Measurements from ENCODE around the gene VWA2. TPM values are rescaled to one million over a fixed set of nuclear protein-coding genes. Genes with fewer than 3 reads are reported as not detected.

Gene VWA2
- total RNA-seq, 1 experiment from 2014 or later, result 1.6 TPM

- Histone ChIP-seq H2AK5ac (ENCODE audit: insufficient read length, low read length) (no peak overlapping the region), H3K79me1 (ENCODE audit: insufficient read depth, low read depth, low read length, poor library complexity, severe bottlenecking) (no peaks in the 10 kb centered on the region), H2BK12ac (ENCODE audit: insufficient read length, low read depth, low read length) (no peak overlapping the region), H4K5ac (ENCODE audit: insufficient read length, low read depth, low read length) (no peak overlapping the region), H3K56ac (ENCODE audit: insufficient read length, low read depth, low read length) (no peak overlapping the region), H2BK20ac (ENCODE audit: low read depth, low read length, poor library complexity, severe bottlenecking) (no peak overlapping the region), H3K4me1 (ENCODE audit: insufficient read depth, low read length) (no peaks in the 10 kb centered on the region), H4K91ac (ENCODE audit: insufficient read length, low read depth, low read length) (no peak overlapping the region), H2BK5ac (ENCODE audit: insufficient read length, low read length) (no peak overlapping the region), H3K23me2 (ENCODE audit: insufficient read length, low read depth, low read length, poor library complexity, severe bottlenecking) (no peaks in the 10 kb centered on the region), H3K79me2 (ENCODE audit: insufficient read depth, low read length) (no peaks in the 10 kb centered on the region), H4K8ac (replicated peaks; ENCODE audit: insufficient read length, low read depth, low read length) (no peak overlapping the region), H3K9ac (ENCODE audit: extremely low read depth, insufficient read length, low read length) (no peak overlapping the region), H3K4me2 (ENCODE audit: insufficient read depth, insufficient read length, low read length) (no peak overlapping the region), H2BK15ac (ENCODE audit: low read depth, low read length) (no peak overlapping the region), H4K20me1 (ENCODE audit: control insufficient read depth, insufficient read depth, insufficient read length) (no peaks in the 10 kb centered on the region), H3T11ph (ENCODE audit: low read length) (no peak overlapping the region), H3K14ac (ENCODE audit: insufficient read depth, low read length) (no peak overlapping the region), H3K18ac (ENCODE audit: insufficient read length, low read depth, low read length) (no peak overlapping the region), H3K23ac (ENCODE audit: insufficient read length, low read depth, low read length) (no peak overlapping the region), H3K27me3 (ENCODE audit: insufficient read depth, low read length) (no peaks in the 10 kb centered on the region), H2BK120ac (ENCODE audit: low read depth, low read length, poor library complexity, severe bottlenecking) (no peak overlapping the region), H3K4ac (ENCODE audit: low read depth, low read length) (no peak overlapping the region), H3K27ac (ENCODE audit: insufficient read length, low read depth, low read length) (no peak overlapping the region), H2AFZ (ENCODE audit: low read length) (no peak overlapping the region), H3K9me3 (ENCODE audit: control insufficient read depth, low read depth, low read length) (no peaks in the 10 kb centered on the region)
- Mint-ChIP-seq H3K27me3 (ENCODE audit: low read depth) (peaks cover 13% of the 10 kb centered on the region), H3K4me1 (no peaks in the 10 kb centered on the region; a peak in 1 of 4 replicates), H3K4me3 (no peak overlapping the region), H3K36me3 (ENCODE audit: insufficient read depth in 1 of 3, low read depth in 3 of 3) (no peaks in the 10 kb centered on the region), H3K27ac (no peak overlapping the region), H3K9me3 (no peaks in the 10 kb centered on the region)
- TF ChIP-seq CTCF (conservative IDR thresholded peaks at IDR 0.05), result no peak
- no CpG with 5 or more reads among the region's 6 CpGs for WGBS (ENCODE audit: extremely low coverage, insufficient read length, low lambda C conversion rate)
- DNase-seq, result no peak
These were observed 72.0 kb downstream of the VWA2 start for GRCh38 chr10:114311023-114311422.
